H1 (cell line): ENCODE results near the gene ADPRHL1. TPM values are rescaled to one million over a fixed set of nuclear protein-coding genes. Genes with fewer than 3 reads are reported as not detected.

Experiments
- CTCF ChIA-PET: fragments of 300-600 bp; sonication (Branson Sonifier 250); formaldehyde crosslinking; loops from one replicate; lab custom pipeline; 2021; ENCODE audit not compliant: partially characterized antibody; lab: Charles Lee
- POLR2A ChIA-PET: fragments of 300-600 bp; sonication (Branson Sonifier 250); formaldehyde crosslinking; loops from one replicate; lab custom pipeline; 2021; ENCODE audit warnings: inconsistent platforms; ENCODE audit not compliant: partially characterized antibody; lab: Charles Lee
- DNase-seq, 2 experiments: peaks; one replicate each; pipeline versions ENCODE4 v3.0.0 to v3.0.0-alpha.2; 2010 to 2022; ENCODE audit warnings: low spot score in 2 of 2, low read depth in 1 of 2, mixed read lengths in 1 of 2
- FAIRE-seq: peaks from 2 replicates; lab custom pipeline; 2011; peaks lifted over from hg19 to GRCh38; lab: Jason Lieb, UNC
- H2AFZ ChIP-seq: 2 replicates; pipeline ENCODE4 v1.8.1; 2012; ENCODE audit warnings: low read length, inconsistent platforms
- H2AK5ac ChIP-seq: 2 replicates; pipeline ENCODE4 v1.6.1; 2013; ENCODE audit warnings: low read depth, low read length
- H2BK120ac ChIP-seq: replicated peaks from 2 replicates; pipeline ENCODE3; 2013; ENCODE audit warnings: low read depth, low read length, inconsistent platforms
- H2BK12ac ChIP-seq: 2 replicates; pipeline ENCODE4 v1.6.1; 2013; ENCODE audit warnings: low read depth, low read length
- H2BK15ac ChIP-seq: 2 replicates; pipeline ENCODE4 v1.6.1; 2013; ENCODE audit warnings: low read length
- H2BK20ac ChIP-seq: 2 replicates; pipeline ENCODE4 v1.6.1; 2013; ENCODE audit warnings: low read length
- H2BK5ac ChIP-seq: 2 replicates; pipeline ENCODE4 v1.6.1; 2013; ENCODE audit warnings: low read depth, low read length
- H3K14ac ChIP-seq: 2 replicates; pipeline ENCODE4 v1.6.1; 2013; ENCODE audit warnings: inconsistent platforms; ENCODE audit not compliant: insufficient read length
- H3K18ac ChIP-seq: 2 replicates; pipeline ENCODE4 v1.6.1; 2013; ENCODE audit warnings: low read length; ENCODE audit errors: extremely low read depth
- H3K23ac ChIP-seq: 2 replicates; pipeline ENCODE4 v1.6.1; 2013; ENCODE audit warnings: inconsistent platforms; ENCODE audit not compliant: insufficient read length
- H3K23me2 ChIP-seq: 2 replicates; pipeline ENCODE4 v1.6.1; 2013; ENCODE audit warnings: low read depth, low read length
- H3K27ac ChIP-seq: 2 replicates; pipeline ENCODE4 v1.6.1; 2011; ENCODE audit warnings: low read depth, low read length, inconsistent platforms
- H3K27me3 ChIP-seq, 4 experiments: replicated peaks in 1 of 4; 1 replicate in 1 of 4; 2 replicates in 3 of 4; pipeline versions ENCODE4 v1.6.1 to v1.8.1; 2011 to 2013; ENCODE audit warnings: low read length in 3 of 4, mild to moderate bottlenecking in 3 of 4, inconsistent platforms in 2 of 4, mixed read lengths in 2 of 4, moderate library complexity in 1 of 4; ENCODE audit not compliant: control insufficient read depth in 3 of 4, insufficient read depth in 3 of 4; ENCODE audit errors: extremely low read depth in 1 of 4
- H3K36me3 ChIP-seq, 4 experiments: 2 replicates each; pipeline versions ENCODE4 v1.6.1 to v1.8.1; 2011 to 2013; ENCODE audit warnings: mild to moderate bottlenecking in 4 of 4, low read length in 3 of 4, moderate library complexity in 2 of 4, control low read depth in 1 of 4, inconsistent platforms in 1 of 4; ENCODE audit not compliant: insufficient read depth in 4 of 4, control insufficient read depth in 2 of 4
- H3K4ac ChIP-seq: replicated peaks from 2 replicates; pipeline ENCODE3; 2013; ENCODE audit warnings: low read length, low read depth, mixed read lengths, inconsistent platforms; ENCODE audit not compliant: insufficient read length
- H3K4me1 ChIP-seq, 4 experiments: replicated peaks in 1 of 4; 1 replicate in 1 of 4; 2 replicates in 3 of 4; pipeline versions ENCODE4 v1.6.1 to v1.8.1; 2011 to 2013; ENCODE audit warnings: low read length in 3 of 4, inconsistent platforms in 2 of 4, mixed read lengths in 1 of 4; ENCODE audit not compliant: insufficient read depth in 4 of 4, control insufficient read depth in 3 of 4
- H3K4me2 ChIP-seq, 2 experiments: 2 replicates each; pipeline versions ENCODE4 v1.6.1 to v1.8.1; 2011 to 2013; ENCODE audit warnings: low read depth in 2 of 2, low read length in 2 of 2, control low read depth in 1 of 2, inconsistent platforms in 1 of 2, mild to moderate bottlenecking in 1 of 2; ENCODE audit not compliant: insufficient read depth in 1 of 2
- H3K4me3 ChIP-seq, 4 experiments: fragments of 200-600, 300-600 bp in 1 of 4; sonication (generic), shearing (Covaris generic), sonication (Bioruptor Twin) in 1 of 4; 2 replicates each; pipeline versions ENCODE4 v1.5.1 to v1.8.1; 2011 to 2016; ENCODE audit warnings: low read length in 4 of 4, low read depth in 3 of 4, control low read depth in 2 of 4, inconsistent platforms in 2 of 4, mild to moderate bottlenecking in 2 of 4, mixed read lengths in 1 of 4, moderate library complexity in 1 of 4; ENCODE audit not compliant: insufficient read depth in 2 of 4; ENCODE audit errors: extremely low read depth in 1 of 4
- H3K56ac ChIP-seq: replicated peaks from 2 replicates; pipeline ENCODE3; 2013; ENCODE audit warnings: low read depth, mild to moderate bottlenecking, mixed read lengths, low read length, inconsistent platforms; ENCODE audit not compliant: insufficient read length
- H3K79me1 ChIP-seq: 2 replicates; pipeline ENCODE4 v1.6.1; 2013; ENCODE audit warnings: low read depth, low read length, control low read depth
- H3K79me2 ChIP-seq, 2 experiments: 2 replicates each; pipeline versions ENCODE4 v1.6.1 to v1.8.1; 2012 to 2013; ENCODE audit warnings: low read length in 2 of 2, mild to moderate bottlenecking in 2 of 2, inconsistent platforms in 1 of 2; ENCODE audit not compliant: insufficient read depth in 2 of 2, control insufficient read depth in 1 of 2
- H3K9ac ChIP-seq, 4 experiments: replicated peaks in 1 of 4; 1 replicate in 1 of 4; 2 replicates in 3 of 4; pipeline versions ENCODE4 v1.6.1 to v1.8.1; 2011 to 2013; ENCODE audit warnings: low read depth in 3 of 4, low read length in 3 of 4, control low read depth in 2 of 4, mild to moderate bottlenecking in 2 of 4, moderate library complexity in 2 of 4, inconsistent platforms in 1 of 4; ENCODE audit errors: extremely low read depth in 1 of 4
- H3K9me3 ChIP-seq, 2 experiments: 2 replicates each; pipeline versions ENCODE4 v1.6.1 to v1.8.1; 2012 to 2013; ENCODE audit warnings: mild to moderate bottlenecking in 2 of 2, moderate library complexity in 2 of 2, control low read depth in 1 of 2, inconsistent platforms in 1 of 2, low read depth in 1 of 2, low read length in 1 of 2, mixed read lengths in 1 of 2; ENCODE audit not compliant: insufficient read depth in 2 of 2
- H4K20me1 ChIP-seq, 2 experiments: replicated peaks in 1 of 2; 2 replicates each; pipeline versions ENCODE3 to v1.8.1; 2011 to 2013; ENCODE audit warnings: inconsistent platforms in 2 of 2, low read length in 2 of 2, mild to moderate bottlenecking in 1 of 2; ENCODE audit not compliant: insufficient read depth in 2 of 2, control insufficient read depth in 1 of 2
- H4K5ac ChIP-seq: 2 replicates; pipeline ENCODE4 v1.6.1; 2013; ENCODE audit warnings: low read length, low read depth, mixed read lengths, inconsistent platforms; ENCODE audit not compliant: insufficient read length
- H4K8ac ChIP-seq: 2 replicates; pipeline ENCODE4 v1.8.0; 2013; ENCODE audit warnings: mild to moderate bottlenecking, moderate library complexity, low read length, inconsistent platforms; ENCODE audit not compliant: insufficient read depth; ENCODE audit errors: extremely low read depth
- H4K91ac ChIP-seq: replicated peaks from 2 replicates; pipeline ENCODE3; 2013; ENCODE audit warnings: low read length, mixed read lengths, inconsistent platforms; ENCODE audit not compliant: insufficient read length
- BCL11A ChIP-seq, 2 experiments: IDR thresholded peaks; one replicate each; pipeline ENCODE4 v1.6.1; 2011; ENCODE audit warnings: low read depth in 2 of 2, low read length in 2 of 2, mild to moderate bottlenecking in 2 of 2
- CBX5 ChIP-seq: fragments of 300-800, 300-1000 bp; sonication (generic); IDR thresholded peaks from 2 replicates; pipeline ENCODE4 v1.7.1; 2016; ENCODE audit warnings: antibody characterized with exemption, low read length, low read depth
- CBX8 ChIP-seq: fragments of 300-800, 300-1000 bp; sonication (generic); IDR thresholded peaks from 2 replicates; pipeline ENCODE4 v1.7.1; 2016; ENCODE audit warnings: low read depth, low read length, borderline replicate concordance
- CHD1 ChIP-seq: IDR thresholded peaks from 2 replicates; pipeline ENCODE4 v1.6.1; 2012; ENCODE audit warnings: low read depth, low read length, improper control_type of control experiment
- GTF2F1 ChIP-seq: IDR thresholded peaks from 2 replicates; pipeline ENCODE4 v1.6.1; 2012; ENCODE audit warnings: low read depth, low read length, improper control_type of control experiment, borderline replicate concordance
- HDAC2 ChIP-seq, 2 experiments: fragments of 300-600 bp in 1 of 2; sonication (generic) in 1 of 2; IDR thresholded peaks; 2 replicates each; pipeline ENCODE4 v1.6.1; 2011 to 2012; ENCODE audit warnings: low read depth in 2 of 2, low read length in 2 of 2, mild to moderate bottlenecking in 2 of 2, moderate library complexity in 2 of 2, borderline replicate concordance in 1 of 2, inconsistent platforms in 1 of 2
- JUN ChIP-seq: IDR thresholded peaks from 2 replicates; pipeline ENCODE4 v1.6.1; 2011; ENCODE audit warnings: low read depth, mild to moderate bottlenecking, improper control_type of control experiment, low read length
- KDM4A ChIP-seq: IDR thresholded peaks from one replicate; pipeline ENCODE4 v1.7.1; 2012; ENCODE audit warnings: low read depth, mild to moderate bottlenecking, moderate library complexity, low read length, inconsistent platforms; ENCODE audit not compliant: severe bottlenecking
- KDM5A ChIP-seq: fragments of 200-600 bp; IDR thresholded peaks from 2 replicates; pipeline ENCODE4 v1.7.1; 2012; ENCODE audit warnings: mild to moderate bottlenecking, low read length, inconsistent platforms, mixed read lengths
- MAX ChIP-seq: IDR thresholded peaks from 2 replicates; pipeline ENCODE4 v1.6.1; 2012; ENCODE audit warnings: inconsistent platforms
- POLR2AphosphoS5 ChIP-seq: IDR thresholded peaks from 2 replicates; pipeline ENCODE4 v1.6.1; 2011; ENCODE audit warnings: low read depth, low read length
- RXRA ChIP-seq: IDR thresholded peaks from 2 replicates; pipeline ENCODE4 v1.6.1; 2011; ENCODE audit warnings: low read depth, mild to moderate bottlenecking, low read length, moderate library complexity; ENCODE audit not compliant: insufficient read depth
- SAP30 ChIP-seq: fragments of 300-600 bp; sonication (generic); IDR thresholded peaks from 2 replicates; pipeline ENCODE4 v1.7.1; 2012; ENCODE audit warnings: low read length, moderate library complexity, mild to moderate bottlenecking, inconsistent platforms; ENCODE audit not compliant: insufficient read depth, insufficient replicate concordance
- WGBS, 2 experiments: shearing (Covaris generic) in 1 of 2; methylation state at CpG; one replicate each; pipeline versions ENCODE4 v1.1.6 to v1.1.7; 2013 to 2015; ENCODE audit warnings: low lambda C conversion rate in 2 of 2, mixed read lengths in 2 of 2, inconsistent platforms in 1 of 2, low coverage in 1 of 2, missing lambda C conversion rate in 1 of 2; ENCODE audit not compliant: insufficient replicate concordance in 2 of 2, insufficient coverage in 1 of 2, insufficient read length in 1 of 2; ENCODE audit errors: extremely low coverage in 1 of 2, missing lambda C conversion rate in 1 of 2; 5-methylcytosine and 5-hydroxymethylcytosine counted together
- polyA plus RNA-seq, 7 experiments: library from polyadenylated mRNA; depleted of rRNA in 3 of 7; stranded (reverse) in 5 of 7; unstranded in 2 of 7; fragments of >200 nt in 5 of 7; fragments of 200-250 nt in 2 of 7; gene quantifications; 1 replicate in 5 of 7; 2 replicates in 1 of 7; 4 replicates in 1 of 7; pipeline versions ENCODE4 v1.2.1 to v1.2.3, GENCODE V29; 2011 to 2013; ENCODE audit warnings: missing spikeins in 2 of 7, mixed read lengths in 2 of 7
- total RNA-seq: library from RNA; stranded (reverse); fragmentation: NEBNext Ultra II Directional; extraction: Animal tissue kit (Norgen Biotek cat#: 25700); gene quantifications from 2 replicates; pipeline ENCODE4 v1.2.1, GENCODE V29; 2021

Gene ADPRHL1
- total and polyA plus RNA-seq, 2 of the 8 experiments (the other 6 are each of a cell fraction or from before 2014, with no cell fraction given): 0.74 to 1.7 TPM

GRCh38 chr13:113394339-113394640 is 59.0 kb downstream of the ADPRHL1 start:
- no peak overlapping the region for H3K56ac ChIP-seq
- peaks cover 11 to 21% (median 14%) of the 10 kb centered on the region in 4 experiments for H3K4me1 ChIP-seq
- H2BK5ac ChIP-seq: no peak overlapping the region; the same call in 1 of the 2 replicates
- no peak overlapping the region for H3K18ac ChIP-seq
- peaks cover 5% of the 10 kb centered on the region for H3K23me2 ChIP-seq
- no peak overlapping the region for H2BK120ac ChIP-seq
- FAIRE-seq (no peak), DNase-seq (no peak)
- H3K4me2 ChIP-seq: peak overlapping the region; percentile 69 to 88
- H3K4me3 ChIP-seq: peak overlapping the region in 3 of 4 experiments; percentile 5 to 58 (median 29); a peak in 5 of 8 replicates
- H4K20me1 ChIP-seq: no peaks in the 10 kb centered on the region
- H3K36me3 ChIP-seq: 0 out of 8 replicates have a peak, but pooled peaks cover 0 to 1% (median 0%) of the 10 kb centered on the region in 4 experiments
- no peak overlapping the region for H2AK5ac ChIP-seq
- H4K8ac ChIP-seq: peak overlapping the region; percentile 74; the same call in 1 of the 2 replicates
- no peak overlapping the region for H3K14ac ChIP-seq
- H3K27me3 ChIP-seq: no peaks in the 10 kb centered on the region
- 54% methylated on average over 13 of the region's 13 CpGs; no CpG with 5 or more reads in 1 of the 2 experiments for WGBS, 2 experiments
- H4K91ac ChIP-seq: no peak overlapping the region
- no peak overlapping the region for H3K27ac ChIP-seq
- H3K79me2 ChIP-seq: no peaks in the 10 kb centered on the region
- H3K9ac ChIP-seq: no peak overlapping the region; a peak in 1 of 7 replicates
- H3K23ac ChIP-seq: no peak overlapping the region
- no peak overlapping the region for H2BK20ac ChIP-seq
- H2BK12ac ChIP-seq: no peak overlapping the region
- no peaks in the 10 kb centered on the region for H3K79me1 ChIP-seq
- H2BK15ac ChIP-seq: no peak overlapping the region
- H3K9me3 ChIP-seq: peaks cover 1 to 4% of the 10 kb centered on the region in 2 experiments; a peak in 2 of 4 replicates
- H3K4ac ChIP-seq: no peak overlapping the region
- ChIA-PET CTCF (interaction anchor here (0.7 to 7.1 kb wide), 10 partner anchors 9 to 330 kb away, joined by 3 to 37 read pairs (median 4); no protein-coding TSS in a partner anchor), POLR2A (interaction anchor here (0.8 to 4.8 kb wide), 3 partner anchors 30 to 67 kb away, joined by 3 to 34 read pairs (median 3); partner anchors contain the start of gene GRTP1)
- H4K5ac ChIP-seq: no peak overlapping the region
- peak overlapping the region; percentile 18; the same call in 1 of the 2 replicates for H2AFZ ChIP-seq
- no peak for TF ChIP-seq KDM5A
- no peak for TF ChIP-seq POLR2AphosphoS5
- TF ChIP-seq HDAC2 (IDR thresholded peaks at IDR 0.05; ENCODE audit: borderline replicate concordance in 1 of 2, low read depth in 2 of 2, low read length in 2 of 2): no peak
- no peak for TF ChIP-seq KDM4A
- no peak for TF ChIP-seq MAX
- TF ChIP-seq GTF2F1: no peak
- no peak for TF ChIP-seq BCL11A (IDR thresholded peaks at IDR 0.05; ENCODE audit: low read depth in 2 of 2, low read length in 2 of 2)
- no peak for TF ChIP-seq CBX8
- no peak for TF ChIP-seq RXRA
- TF ChIP-seq SAP30: no peak
- no peak for TF ChIP-seq CHD1
- TF ChIP-seq JUN: no peak
- no peak for TF ChIP-seq CBX5
